ENCODE results near the gene NFATC1.

GRCh38 chr18:79433431-79433830 is 37.7 kb downstream of the NFATC1 start:
- TF ChIP-seq, protein P1, sequence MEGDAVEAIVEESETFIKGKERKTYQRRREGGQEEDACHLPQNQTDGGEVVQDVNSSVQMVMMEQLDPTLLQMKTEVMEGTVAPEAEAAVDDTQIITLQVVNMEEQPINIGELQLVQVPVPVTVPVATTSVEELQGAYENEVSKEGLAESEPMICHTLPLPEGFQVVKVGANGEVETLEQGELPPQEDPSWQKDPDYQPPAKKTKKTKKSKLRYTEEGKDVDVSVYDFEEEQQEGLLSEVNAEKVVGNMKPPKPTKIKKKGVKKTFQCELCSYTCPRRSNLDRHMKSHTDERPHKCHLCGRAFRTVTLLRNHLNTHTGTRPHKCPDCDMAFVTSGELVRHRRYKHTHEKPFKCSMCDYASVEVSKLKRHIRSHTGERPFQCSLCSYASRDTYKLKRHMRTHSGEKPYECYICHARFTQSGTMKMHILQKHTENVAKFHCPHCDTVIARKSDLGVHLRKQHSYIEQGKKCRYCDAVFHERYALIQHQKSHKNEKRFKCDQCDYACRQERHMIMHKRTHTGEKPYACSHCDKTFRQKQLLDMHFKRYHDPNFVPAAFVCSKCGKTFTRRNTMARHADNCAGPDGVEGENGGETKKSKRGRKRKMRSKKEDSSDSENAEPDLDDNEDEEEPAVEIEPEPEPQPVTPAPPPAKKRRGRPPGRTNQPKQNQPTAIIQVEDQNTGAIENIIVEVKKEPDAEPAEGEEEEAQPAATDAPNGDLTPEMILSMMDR (IDR thresholded peaks at IDR 0.05): no peak
- TF ChIP-seq POLR2AphosphoS5 (IDR thresholded peaks at IDR 0.05): no peak
- no peak for TF ChIP-seq POLR2A (IDR thresholded peaks at IDR 0.05)
- TF ChIP-seq EP300 (IDR thresholded peaks at IDR 0.05; ENCODE audit: low read depth): no peak

All from transverse colon (tissue), 4 donors.